GM21515 (cell line): Measurements from ENCODE around the gene FOXJ2.
"Not testable (repeated sequence)": the region's sequence is repeated elsewhere in the genome, so short reads cannot be mapped to it uniquely, and the experiment has no call there.

Source experiments
- ATAC-seq: cut with Tn5 transposase; IDR thresholded peaks from one replicate; pipeline ENCODE4 v1.9.1; 2021; ENCODE audit not compliant: unreplicated experiment

FOXJ2 gene

DNA sequence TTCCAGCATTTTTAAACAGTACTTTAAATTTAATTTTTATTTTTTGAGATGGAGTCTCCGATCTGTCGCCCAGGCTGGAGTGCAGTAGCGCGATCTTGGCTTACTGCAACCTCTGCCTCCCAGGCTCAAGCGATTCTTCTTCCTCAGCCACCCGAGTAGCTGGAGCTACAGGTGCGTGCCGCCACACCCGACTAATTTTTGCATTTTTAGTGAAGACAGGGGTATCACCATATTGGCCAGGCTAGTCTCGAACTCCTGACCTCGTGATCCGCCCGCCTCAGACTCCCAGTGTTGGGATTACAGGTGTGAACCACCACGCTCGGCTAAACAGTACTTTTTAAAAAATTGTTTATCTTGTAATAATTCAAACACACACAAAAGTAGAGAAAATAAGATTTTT lies 4.2 kb upstream of the FOXJ2 start:
- ATAC-seq: no peak

DNA sequence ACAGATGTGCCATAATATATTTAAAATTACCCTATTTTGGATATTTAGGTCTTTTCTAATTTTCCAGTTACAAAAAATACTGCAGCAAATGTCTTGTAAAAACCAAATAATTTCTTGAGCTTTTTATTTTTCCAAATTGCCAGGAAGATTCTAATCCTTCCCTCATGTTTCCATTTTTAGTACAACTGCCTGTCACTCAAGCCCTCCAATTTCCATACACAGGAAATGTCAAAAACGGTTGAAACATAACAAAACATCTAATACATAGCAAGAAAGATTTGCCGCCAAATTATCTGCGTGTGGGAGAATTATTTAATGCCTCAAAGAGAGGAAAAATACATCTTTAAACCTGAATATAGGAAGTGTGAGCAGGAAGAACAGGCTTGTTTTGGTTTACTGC lies 2.3 kb upstream of the FOXJ2 start:
- ATAC-seq: no peak

DNA sequence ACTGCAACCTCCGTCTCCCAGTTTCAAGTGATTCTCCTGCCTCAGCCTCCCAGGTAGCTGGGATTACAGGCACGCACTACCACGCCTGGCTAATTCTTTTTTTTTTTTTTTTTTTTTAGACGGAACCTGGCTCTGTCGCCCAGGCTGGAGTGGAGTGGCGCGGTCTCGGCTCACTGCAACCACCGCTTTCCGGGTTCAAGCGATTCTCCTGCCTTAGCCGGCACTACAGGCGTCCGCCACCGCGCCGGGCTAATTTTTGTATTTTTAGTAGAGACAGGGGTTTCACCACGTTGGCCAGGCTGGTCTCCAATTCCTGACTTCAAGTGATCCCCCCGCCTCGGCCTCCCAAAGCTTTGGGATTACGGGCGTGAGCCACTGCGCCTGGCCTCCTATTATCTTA lies 1.5 kb upstream of the FOXJ2 start:
- ATAC-seq: not testable (repeated sequence)

DNA sequence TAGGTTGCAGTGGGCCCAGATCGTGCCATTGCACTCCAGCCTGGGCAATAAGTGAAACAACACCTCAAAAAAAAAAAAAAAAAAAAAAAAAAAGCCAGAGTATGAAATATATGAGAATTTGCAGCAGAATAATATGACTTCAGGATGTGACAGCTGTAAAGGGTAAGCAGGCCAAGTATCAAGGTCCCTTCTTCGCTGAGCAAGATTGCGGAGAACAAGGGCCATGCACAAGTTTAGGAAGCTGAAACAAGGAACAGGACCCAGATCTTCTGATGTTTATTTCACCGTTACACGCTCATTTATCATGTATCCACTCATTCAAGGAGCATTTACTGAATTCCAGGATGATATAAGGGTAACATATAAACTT lies 659 bp upstream of the FOXJ2 start:
- ATAC-seq: no peak

DNA sequence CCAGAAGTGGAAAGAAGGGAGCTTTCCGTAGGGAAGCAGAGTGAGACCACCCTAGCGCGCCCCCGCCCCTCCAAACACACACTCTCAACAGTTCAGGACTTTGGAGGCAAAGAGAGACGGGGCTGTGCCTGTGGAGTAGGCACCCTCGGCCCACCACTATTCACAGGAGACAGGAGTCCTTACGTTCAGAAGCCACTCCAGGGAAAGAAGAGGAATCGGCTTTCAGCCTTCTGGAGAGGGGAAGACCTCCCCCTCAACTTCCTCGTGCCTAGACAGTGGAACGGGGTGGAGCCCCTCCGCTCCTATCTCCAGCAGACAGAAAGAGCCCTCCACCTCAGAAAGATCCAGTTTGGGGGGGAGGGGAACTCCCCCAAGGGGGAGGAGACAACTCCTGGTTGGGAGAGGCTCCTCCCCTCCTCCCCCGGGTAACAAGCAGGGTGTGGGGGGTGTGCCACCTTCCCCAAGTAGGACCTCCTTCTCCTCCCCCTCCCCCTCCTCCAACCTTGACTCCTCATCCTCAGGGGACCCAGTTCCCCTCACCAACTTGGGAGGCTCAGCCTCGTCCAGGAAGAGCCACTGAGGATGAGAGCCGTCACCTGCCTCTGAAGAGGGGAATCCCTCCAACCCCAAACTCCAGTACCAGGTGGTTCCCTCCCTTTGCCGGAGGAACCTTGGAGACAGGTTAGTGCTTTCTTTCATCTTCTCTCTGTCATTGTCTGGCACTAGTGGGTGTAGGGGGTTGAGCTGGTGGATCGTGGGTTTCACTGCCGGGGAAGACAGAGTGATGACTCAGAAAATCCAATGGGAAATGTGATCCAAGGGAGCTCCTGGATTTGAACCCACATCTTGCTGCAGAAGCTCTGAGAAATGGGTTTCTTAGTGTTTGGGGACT lies 883 bp downstream of the FOXJ2 start:
- peak; percentile 26 for ATAC-seq

DNA sequence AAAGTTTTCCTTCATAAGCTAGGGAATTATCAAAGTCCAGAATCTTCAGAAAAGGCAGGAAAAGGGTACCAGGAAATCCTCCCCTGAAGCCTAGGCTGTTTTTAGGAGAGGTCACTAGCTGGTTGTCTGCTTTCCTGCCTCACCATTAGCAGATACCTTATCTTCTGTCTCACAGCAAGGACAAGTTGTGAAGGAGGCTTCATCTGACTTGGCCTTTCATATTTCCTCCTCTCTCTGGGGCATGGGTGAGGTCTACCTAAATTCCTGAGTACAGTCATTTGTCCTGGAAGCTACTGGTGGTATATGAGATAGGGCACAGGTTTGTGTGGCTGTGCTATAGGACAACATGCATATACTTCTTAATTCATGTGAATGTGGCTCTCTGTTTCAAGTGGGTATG lies 2.3 kb downstream of the FOXJ2 start:
- ATAC-seq: no peak

DNA sequence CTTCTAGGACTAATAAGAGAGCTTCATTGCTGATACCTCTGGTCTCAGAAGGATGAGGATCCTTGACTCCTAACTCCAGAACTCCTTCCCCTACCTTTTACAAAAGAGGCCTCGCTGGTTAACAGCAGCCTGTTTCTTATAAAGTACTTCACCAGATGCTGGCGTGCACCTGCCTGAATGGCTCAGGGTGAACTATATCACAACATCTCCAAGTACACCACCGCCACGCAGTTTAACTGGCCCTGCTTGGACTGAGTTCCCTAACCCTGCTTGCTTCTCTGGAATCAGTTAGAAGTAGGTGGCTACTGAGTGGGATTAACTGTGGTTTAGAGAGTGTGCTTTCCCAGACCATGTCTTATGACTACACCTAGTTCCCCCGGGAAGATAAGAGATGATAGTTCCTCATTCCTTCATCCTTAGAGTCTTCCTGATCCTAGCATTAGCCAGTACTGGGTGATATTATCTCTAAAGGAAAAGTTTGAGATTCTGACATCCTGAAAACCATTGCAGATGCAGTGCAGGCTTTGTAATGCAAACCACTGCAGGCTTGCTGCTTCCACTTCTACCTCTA lies 3.0 kb downstream of the FOXJ2 start:
- ATAC-seq: no peak

DNA sequence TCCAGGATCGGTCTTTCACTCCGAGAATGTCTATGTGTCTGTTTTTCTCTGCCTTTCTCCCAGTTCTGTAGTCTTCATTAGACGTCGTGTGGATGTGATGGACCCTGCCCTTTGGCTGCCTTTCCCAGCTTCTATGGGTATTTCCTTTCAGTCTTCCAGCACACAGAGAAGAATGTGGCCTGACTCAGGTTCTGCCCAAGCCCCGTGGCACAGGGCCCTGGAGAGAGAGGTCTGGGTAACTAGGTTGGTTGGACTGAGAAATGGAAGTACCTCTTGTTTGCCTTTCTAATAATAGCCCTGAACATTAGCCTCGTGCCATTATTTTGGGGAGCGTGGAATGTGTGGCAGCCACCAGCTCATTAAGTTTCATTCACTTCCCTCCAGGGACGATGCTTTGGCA lies 3.8 kb downstream of the FOXJ2 start:
- no peak for ATAC-seq

DNA sequence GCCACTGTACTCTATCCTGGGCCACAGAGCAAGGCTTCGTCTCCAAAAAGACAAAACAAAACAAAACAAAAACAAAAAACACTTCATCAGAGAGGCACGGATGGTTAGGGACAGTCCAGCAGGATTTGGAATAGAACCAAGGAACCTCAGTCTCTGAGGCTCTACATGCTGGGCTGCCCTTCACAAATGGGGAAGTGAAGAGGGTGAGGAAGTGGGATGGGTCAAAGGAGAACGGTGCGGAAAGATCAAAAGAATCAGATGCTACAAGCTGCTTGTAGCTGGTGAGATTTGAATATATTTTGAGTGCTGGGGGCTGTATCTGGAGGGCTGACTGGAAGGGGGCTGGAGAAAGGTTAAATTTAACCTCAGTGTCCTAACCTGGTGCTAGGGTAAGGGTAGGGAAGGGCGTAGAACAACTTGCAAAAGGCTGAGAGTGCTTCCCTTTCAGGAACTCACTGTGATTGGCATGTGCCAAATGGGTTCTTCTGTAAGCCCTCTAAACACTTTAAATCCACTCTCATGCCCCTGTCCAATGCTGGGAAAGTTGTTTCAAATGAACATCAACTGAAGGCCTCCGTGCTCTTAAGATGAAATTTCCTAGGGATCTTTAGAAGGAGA lies 4.6 kb downstream of the FOXJ2 start:
- ATAC-seq: no peak

DNA sequence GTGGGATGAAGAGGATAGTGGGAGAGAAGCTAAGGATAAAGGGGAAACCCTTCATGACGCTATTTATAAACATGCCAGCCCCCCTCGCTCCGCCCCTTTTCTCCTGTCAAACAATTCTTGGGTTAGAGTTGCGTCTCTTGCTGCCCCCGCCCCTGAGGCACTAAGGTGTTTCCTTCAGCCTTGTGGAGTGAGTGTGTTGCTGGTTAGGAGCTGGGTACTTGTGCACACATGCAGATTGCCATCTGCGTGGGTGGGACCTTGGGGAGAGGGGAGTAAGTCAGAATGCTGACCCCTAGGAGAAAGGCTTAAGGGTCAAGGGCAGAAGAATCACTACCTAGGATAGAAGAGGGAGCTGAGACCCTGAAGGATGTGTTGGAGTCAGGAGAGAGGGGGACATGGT lies 5.4 kb downstream of the FOXJ2 start:
- no peak for ATAC-seq

DNA sequence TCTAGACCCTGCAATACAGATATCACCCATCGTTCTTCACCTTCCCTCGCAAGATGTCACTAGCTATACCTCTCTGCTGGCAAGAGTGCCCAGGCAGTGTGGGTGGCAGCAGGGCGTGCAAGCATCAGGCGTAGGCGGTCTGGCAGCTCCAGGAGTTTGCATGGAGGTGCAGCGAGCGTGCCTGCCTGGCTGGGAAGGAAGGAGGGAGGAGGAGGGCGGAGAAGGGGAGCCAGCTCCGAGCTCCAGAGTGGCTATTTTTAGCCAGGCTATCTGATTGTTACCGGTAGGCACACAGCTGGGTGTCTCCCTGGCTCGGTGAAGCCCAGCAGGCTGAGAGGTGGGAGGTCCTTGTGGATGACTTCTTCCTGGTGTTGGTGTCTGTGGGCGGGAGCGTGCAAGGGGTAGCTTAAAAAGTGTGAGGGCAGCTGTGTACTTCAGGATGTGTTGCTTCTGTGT lies 6.2 kb downstream of the FOXJ2 start:
- ATAC-seq: no peak

DNA sequence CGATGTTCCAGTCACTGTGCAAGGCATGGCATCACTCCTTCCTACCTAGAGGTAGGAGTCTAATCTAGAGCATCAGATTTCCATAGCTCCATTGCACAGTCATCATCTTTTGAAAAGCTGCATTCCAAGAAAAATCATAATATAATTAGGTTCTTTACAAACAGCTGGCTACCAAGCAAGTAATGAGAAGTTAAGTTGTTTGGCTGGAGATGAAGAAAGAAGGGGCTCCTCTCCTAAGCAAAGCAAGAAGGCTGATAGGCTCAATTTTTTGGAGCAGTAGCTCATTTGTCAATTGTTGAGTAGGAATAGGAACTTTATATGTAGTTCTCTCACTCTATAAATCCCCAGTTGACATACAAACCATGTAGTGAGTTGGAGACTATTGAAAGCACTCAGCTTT lies 8.3 kb downstream of the FOXJ2 start:
- no peak for ATAC-seq

DNA sequence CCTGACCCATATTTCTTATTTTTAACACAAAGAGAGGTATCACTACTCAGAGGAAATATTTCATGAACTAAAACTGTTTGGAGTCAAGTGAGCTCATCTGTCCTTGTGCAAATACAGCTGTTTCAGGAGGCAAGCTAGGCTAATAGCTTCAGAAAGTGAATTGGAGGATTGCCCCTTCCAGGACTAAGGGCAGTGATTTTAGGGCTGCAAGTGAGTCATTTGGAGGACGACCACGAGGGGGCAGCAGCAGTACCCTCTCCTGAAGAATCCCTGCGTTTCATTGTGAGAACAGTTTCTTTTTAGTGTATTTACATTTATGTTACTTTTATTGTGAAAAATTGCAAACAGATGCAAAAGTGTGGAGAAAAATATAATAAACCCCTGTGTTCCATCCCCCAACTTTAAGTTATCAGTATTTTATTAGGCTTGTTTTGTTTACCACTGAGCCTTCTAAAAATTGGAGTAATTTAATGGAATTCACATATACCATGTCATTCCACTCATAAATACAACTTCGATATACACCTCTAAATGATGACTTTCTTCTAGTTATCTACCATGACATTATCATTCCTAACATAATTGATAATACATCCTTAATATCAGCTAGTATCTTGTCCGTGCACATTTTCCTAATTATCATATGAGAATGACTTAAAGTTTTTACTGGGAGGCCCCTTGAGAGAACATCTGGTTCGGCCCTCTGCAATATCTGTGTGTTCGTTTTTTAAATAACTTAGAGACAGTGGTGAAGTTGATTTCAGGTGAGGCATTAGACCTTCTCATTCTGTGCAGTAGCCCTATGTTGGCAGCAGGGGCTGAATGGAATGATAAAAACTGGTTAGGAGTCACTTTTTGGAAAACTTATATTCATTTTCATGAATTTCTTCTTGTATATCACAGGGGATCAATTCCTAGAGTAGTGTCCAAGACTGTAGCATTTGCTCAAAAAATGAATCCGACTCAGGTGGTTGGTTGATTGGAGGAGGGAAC lies 13.7 kb downstream of the FOXJ2 start:
- ATAC-seq: no peak

DNA sequence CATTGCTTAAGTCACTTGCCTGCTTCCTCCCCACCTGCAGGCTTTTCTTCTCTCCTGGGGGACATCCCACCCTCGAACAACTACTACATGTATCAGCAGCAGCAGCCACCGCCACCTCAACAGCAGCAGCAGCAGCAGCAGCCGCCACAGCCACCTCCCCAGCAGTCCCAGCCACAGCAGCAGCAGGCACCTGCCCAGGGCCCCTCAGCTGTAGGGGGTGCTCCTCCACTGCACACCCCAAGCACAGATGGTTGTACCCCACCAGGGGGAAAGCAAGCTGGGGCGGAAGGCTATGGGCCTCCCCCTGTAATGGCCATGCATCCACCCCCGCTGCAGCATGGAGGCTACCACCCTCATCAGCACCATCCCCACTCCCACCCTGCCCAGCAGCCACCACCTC lies 15.3 kb downstream of the FOXJ2 start:
- ATAC-seq: no peak

DNA sequence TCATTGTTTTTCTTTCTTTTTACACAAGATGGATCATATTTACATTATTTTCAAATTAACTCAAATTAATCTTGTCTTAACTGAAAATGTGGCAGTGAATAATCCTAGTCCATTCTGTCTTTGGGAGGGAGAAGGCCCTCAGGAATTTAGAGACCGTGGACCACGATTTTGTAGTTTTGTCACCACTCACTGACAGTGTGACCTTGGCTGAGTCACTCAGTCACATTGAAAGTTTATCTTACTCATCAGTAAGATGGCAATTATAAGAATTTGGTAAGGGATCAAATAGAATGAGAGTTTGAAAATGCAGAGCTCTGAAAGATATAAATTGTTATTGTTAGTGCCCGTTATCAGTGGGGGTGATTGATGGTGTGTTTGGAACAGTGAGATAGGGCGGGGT lies 16.4 kb downstream of the FOXJ2 start:
- no peak for ATAC-seq

DNA sequence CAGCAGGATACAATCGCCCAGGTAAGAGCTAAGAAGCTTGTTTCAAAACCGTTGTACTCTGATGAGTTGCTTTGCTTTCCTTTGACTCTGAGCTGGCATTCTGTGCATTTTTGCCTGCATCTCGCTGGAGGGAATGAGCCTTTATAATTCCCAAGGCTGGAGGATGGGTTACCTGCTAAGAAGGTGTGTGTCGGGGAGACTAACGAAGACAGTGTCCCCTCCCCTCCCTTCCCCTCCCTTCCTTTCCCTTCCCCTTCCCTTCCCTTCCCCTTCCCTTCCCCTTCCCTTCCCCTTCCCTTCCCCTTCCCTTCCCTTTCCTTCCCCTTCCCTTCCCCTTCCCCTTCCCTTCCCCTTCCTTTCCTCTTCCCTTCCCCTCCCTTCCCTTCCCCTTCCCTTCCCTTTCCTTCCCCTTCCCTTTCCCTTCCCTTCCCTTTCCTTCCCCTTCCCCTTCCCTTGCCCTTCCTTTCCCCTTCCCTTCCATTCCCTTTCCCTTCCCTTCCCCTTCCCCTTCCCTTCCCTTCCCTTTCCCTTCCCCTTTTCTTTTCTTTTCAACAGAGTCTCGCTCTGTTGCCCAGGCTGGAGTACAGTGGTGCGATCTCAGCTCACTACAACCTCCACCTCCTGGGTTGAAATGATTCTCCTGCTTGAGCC lies 18.2 kb downstream of the FOXJ2 start:
- ATAC-seq: no peak

DNA sequence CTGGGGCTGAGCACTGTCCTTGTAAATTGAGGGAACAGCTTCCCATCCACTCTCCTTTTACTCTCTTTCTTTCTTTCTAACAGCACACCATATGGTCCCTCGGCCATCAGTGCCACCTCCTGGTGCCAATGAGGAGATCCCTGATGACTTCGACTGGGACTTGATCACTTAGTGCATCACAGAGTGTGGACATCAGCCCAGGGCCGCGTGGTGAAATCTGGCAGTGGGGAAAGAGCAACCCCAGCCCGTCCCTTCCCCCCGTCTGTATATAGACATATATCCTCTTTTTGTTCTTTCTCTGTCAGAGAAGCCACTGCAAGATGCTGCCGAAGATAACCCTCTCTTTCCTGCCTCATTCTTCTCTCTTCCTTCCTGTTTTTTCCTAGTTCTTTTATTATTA lies 20.2 kb downstream of the FOXJ2 start:
- no peak for ATAC-seq

DNA sequence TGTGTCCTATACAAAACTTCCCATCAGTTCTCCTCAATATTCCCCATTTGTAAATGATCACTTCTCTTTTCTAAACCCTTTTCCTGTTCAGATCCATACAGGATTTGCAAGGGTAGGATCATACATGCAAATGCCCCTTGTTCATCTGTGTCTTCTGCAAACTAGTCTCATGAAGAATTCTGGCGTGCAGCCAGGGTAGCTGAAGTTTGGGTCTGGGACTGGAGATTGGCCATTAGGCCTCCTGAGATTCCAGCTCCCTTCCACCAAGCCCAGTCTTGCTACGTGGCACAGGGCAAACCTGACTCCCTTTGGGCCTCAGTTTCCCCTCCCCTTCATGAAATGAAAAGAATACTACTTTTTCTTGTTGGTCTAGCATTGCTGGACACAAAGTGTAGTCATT lies 22.3 kb downstream of the FOXJ2 start:
- ATAC-seq: no peak

DNA sequence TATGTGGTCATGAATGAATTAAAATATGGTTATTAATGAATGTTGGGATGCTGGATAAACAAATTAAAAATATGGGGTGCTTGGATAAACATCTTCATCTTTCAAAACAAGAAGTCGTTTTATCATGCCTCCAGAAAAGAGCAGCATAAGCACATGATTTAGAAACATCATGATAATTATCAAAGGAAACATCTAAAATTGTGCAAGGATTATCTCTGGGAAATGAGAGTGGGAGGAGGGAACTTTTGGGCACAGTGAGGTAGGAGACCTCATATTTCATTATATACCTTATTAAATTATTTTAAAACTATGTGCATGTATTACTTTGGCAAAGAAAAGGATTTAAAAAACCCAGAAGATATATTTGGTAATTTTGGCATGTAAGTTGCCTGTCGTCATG lies 24.8 kb downstream of the FOXJ2 start:
- no peak for ATAC-seq

DNA sequence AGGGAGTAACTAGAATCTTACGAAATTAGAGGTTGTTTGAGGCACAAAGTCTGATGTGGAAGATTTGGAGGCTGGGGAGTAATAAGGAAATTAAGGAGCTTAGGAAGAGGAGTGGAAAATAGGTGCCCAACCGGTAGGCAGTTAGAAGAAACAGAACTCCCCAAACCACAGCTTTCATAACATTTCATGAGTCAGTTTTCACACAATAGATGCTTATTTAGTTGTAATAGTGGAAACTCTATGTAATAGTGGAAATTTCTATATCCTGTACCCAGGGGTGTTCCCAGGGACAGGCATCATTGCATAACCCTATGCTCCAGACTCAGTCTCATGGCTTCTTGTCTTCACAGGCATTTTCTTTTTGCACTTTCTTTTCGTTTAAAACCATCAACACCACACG lies 25.3 kb downstream of the FOXJ2 start:
- no peak for ATAC-seq

DNA sequence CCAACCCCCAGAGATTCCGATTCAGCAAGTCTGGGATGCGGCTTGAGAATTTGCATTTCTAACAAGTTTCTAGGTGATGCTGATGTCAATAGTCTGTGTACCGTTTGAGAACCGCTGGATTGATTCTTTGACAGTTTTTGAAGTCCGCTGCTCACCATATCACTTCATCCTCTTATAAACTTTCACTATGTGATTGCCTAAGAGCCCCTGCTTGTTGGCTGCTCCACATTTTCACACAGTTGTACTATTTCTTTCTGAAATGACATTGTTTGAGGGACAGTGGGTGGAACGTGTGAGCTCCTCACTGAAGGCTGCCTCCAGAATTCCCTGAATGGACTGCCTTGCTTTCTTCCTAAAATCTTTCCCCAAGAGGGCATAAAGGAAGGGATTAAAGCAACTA lies 26.0 kb downstream of the FOXJ2 start:
- no peak for ATAC-seq
